ENCODE measurements around the gene LSAMP. TPM values are rescaled to one million over a fixed set of nuclear protein-coding genes. Genes with fewer than 3 reads are reported as not detected.

LSAMP gene
- total and polyA plus RNA-seq, 2 of the 4 experiments (the other 2 are of a cell fraction) = 7.9 to 8.0 TPM

GRCh38 chr3:116226266-116226665 is 219.0 kb downstream of the LSAMP start:
- CTCF ChIA-PET = no interaction called here
- POLR2A ChIA-PET (ENCODE audit: unreplicated experiment) = interaction anchor here (0.6 kb wide), 1 partner anchor 20 kb away, joined by 3 read pairs; no protein-coding TSS in a partner anchor

More at GRCh38 chr3:116226266-116226665, 219.0 kb downstream of the LSAMP start:
- no peak for ATAC-seq (ENCODE audit: low read depth)
- no peaks in the 10 kb centered on the region for H3K79me1 ChIP-seq (ENCODE audit: low read depth in 1 of 2, low read length in 2 of 2)
- WGBS, 2 experiments (ENCODE audit: extremely low coverage in 2 of 2, insufficient read length in 1 of 2) = 100% methylated on average over 1 of the region's 1 CpG; no CpG with 5 or more reads in 1 of the 2 experiments
- no TSS peak for BruUV-seq (replicated peaks)
- H2BK5ac ChIP-seq (ENCODE audit: low read depth, low read length, poor library complexity, severe bottlenecking) = no peak overlapping the region
- H3K27me3 ChIP-seq (ENCODE audit: control insufficient read depth, insufficient read depth, low read length) = no peaks in the 10 kb centered on the region
- H2BK20ac ChIP-seq (ENCODE audit: low read depth, low read length) = no peak overlapping the region
- no peak overlapping the region for H3K23ac ChIP-seq (ENCODE audit: low read depth, low read length)
- dilution Hi-C loops (cut with HindIII; ENCODE audit: low sequenced_read_pairs, unreplicated experiment) = no loop called here
- H2AK5ac ChIP-seq (ENCODE audit: low read depth, low read length) = no peak overlapping the region
- no peaks in the 10 kb centered on the region for H4K20me1 ChIP-seq (ENCODE audit: insufficient read depth, low read length)
- H3K4ac ChIP-seq (ENCODE audit: low read depth, low read length) = no peak overlapping the region
- H3K9me1 ChIP-seq (ENCODE audit: insufficient read depth, low read length) = no peaks in the 10 kb centered on the region
- H3K36me3 ChIP-seq (ENCODE audit: control insufficient read depth, insufficient read depth, low read length) = no peaks in the 10 kb centered on the region
- DNase-seq = no peak
- no peaks in the 10 kb centered on the region for H3K9me3 ChIP-seq (ENCODE audit: control insufficient read depth, insufficient read depth, low read length)
- no peak overlapping the region for H4K8ac ChIP-seq (ENCODE audit: low read depth in 2 of 2, low read length in 2 of 2)
- H2AFZ ChIP-seq (replicated peaks; ENCODE audit: low read length, poor library complexity) = no peak overlapping the region
- no peak overlapping the region for H3K4me2 ChIP-seq (ENCODE audit: low read depth, low read length)
- in situ Hi-C loops (cut with MboI; ENCODE audit: low sequenced_read_pairs) = no loop called here
- no peak overlapping the region for H3K9ac ChIP-seq (ENCODE audit: low read depth, low read length)
- no peak overlapping the region for H3K27ac ChIP-seq (ENCODE audit: insufficient read depth, low read length)
- intact Hi-C loops (cut with micrococcal nuclease) = no loop called here
- H3K56ac ChIP-seq (ENCODE audit: extremely low read depth, insufficient read depth, low read length) = no peak overlapping the region
- no peak overlapping the region for H3K4me3 ChIP-seq (ENCODE audit: insufficient read depth, low read depth, low read length)
- no peak overlapping the region for H4K91ac ChIP-seq (ENCODE audit: insufficient read depth, low read depth, low read length)
- H3K14ac ChIP-seq (replicated peaks; ENCODE audit: low read depth, low read length) = no peak overlapping the region
- no peak overlapping the region for H4K5ac ChIP-seq (ENCODE audit: low read depth, low read length)
- no peak overlapping the region for H2AK9ac ChIP-seq (replicated peaks; ENCODE audit: low read depth, low read length, poor library complexity)
- H2BK15ac ChIP-seq (ENCODE audit: low read depth, low read length) = no peak overlapping the region
- H2BK120ac ChIP-seq (ENCODE audit: low read depth, low read length) = no peak overlapping the region
- TF ChIP-seq RAD21 (IDR thresholded peaks at IDR 0.05; ENCODE audit: low read length) (no peak), CHD1 (IDR thresholded peaks at IDR 0.05; ENCODE audit: low read depth, low read length) (no peak)
- H3K4me1 ChIP-seq (ENCODE audit: control insufficient read depth, insufficient read depth, low read length) = no peaks in the 10 kb centered on the region
- no peak overlapping the region for H3K18ac ChIP-seq (ENCODE audit: low read depth, low read length)
